Measurements from ENCODE around the gene PHLPP2. TPM values are rescaled to one million over a fixed set of nuclear protein-coding genes. Genes with fewer than 3 reads are reported as not detected.
"Not testable (repeated sequence)": the region's sequence is repeated elsewhere in the genome, so short reads cannot be mapped to it uniquely, and the experiment has no call there.

Gene PHLPP2
- total RNA-seq, 1 donor from 2014 or later = 18.7 TPM

DNA sequence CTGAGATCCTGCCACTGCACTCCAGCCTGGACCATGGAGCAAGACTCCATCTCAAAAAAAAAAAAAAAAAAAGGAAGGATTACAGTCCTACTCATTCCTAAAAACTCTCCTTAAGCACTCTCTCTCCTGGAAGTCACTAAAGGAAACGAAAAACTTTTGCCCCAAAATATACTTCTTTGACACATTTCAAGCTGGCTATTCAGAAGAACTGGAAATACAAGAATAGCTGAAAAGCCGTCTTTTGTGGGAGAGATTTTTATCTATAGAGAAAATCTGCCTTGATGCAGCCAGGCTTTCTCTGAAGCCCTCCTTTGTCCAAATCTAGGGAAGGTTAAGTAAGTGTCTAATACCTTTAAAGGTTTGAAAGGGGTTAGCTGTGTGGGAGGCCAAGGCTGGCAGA, 115.4 kb downstream of the PHLPP2 start:
- Mint-ChIP-seq H3K9me3 (no peaks in the 10 kb centered on the region), H3K27ac (ENCODE audit: unreplicated experiment) (no peak overlapping the region), H3K4me1 (peaks cover 5% of the 10 kb centered on the region), H3K4me3 (no peak overlapping the region), H3K36me3 (ENCODE audit: low read depth) (no peaks in the 10 kb centered on the region), H3K27me3 (ENCODE audit: low read depth) (peaks cover 54% of the 10 kb centered on the region)
- no peak for DNase-seq (ENCODE audit: low read depth, low spot score)
- TF ChIP-seq CTCF (conservative IDR thresholded peaks at IDR 0.05) = no peak

DNA sequence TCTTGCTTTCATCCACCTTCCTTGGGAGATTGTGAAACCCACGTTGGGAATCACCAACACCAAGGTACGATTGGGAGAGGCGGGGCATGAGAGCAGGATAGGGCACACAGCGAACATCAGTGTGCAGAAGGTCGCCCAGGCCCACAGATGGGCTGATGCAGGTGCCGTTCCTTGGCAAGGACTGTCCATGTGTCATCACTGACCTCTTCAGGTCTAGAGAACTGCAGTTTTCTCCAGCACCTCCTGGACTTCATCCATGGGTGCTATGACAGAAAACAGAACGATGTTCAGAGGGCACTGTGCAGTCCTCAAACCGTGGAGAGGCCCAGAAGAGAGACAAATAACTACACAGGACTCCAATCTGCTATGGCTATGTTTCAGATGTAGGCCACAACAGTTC, 123.7 kb downstream of the PHLPP2 start:
- no peak for TF ChIP-seq CTCF (conservative IDR thresholded peaks at IDR 0.05)

DNA sequence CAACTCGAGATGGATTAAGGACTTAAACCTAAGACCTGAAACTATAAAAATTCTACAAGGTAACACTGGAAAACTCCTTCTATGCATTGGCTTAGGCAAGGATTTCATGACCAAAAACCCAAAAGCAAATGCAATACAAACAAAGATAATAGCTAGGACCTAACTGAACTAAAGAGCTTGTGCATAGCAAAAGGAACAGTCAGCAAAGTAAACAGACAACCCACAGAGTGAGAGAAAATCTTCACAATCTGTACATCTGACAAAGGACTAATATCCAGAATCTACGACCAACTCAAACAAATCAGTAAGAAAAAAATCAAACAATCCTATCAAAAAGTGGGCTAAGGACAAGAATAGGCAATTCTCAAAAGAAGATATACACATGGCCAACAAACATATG, 126.1 kb downstream of the PHLPP2 start:
- H3K4me1 Mint-ChIP-seq; H3K27ac Mint-ChIP-seq (ENCODE audit: unreplicated experiment); H3K36me3 Mint-ChIP-seq (ENCODE audit: low read depth); DNase-seq (ENCODE audit: low read depth, low spot score); H3K9me3 Mint-ChIP-seq; H3K4me3 Mint-ChIP-seq: not testable (repeated sequence)
- H3K27me3 Mint-ChIP-seq (ENCODE audit: low read depth) = peaks cover 45% of the 10 kb centered on the region

More for the DNA sequence above, 123.7 kb downstream of the PHLPP2 start:
- peaks cover 3% of the 10 kb centered on the region for H3K9me3 Mint-ChIP-seq
- H3K27me3 Mint-ChIP-seq (ENCODE audit: low read depth) = peaks cover 37% of the 10 kb centered on the region
- H3K4me1 Mint-ChIP-seq = no peaks in the 10 kb centered on the region
- DNase-seq (ENCODE audit: low read depth, low spot score) = no peak
- no peaks in the 10 kb centered on the region for H3K36me3 Mint-ChIP-seq (ENCODE audit: low read depth)
- no peak overlapping the region for H3K27ac Mint-ChIP-seq (ENCODE audit: unreplicated experiment)
- no peak overlapping the region for H3K4me3 Mint-ChIP-seq

- not testable (repeated sequence) for H3K27ac Mint-ChIP-seq (ENCODE audit: unreplicated experiment); DNase-seq (ENCODE audit: low read depth, low spot score); H3K4me1 Mint-ChIP-seq; H3K9me3 Mint-ChIP-seq; H3K36me3 Mint-ChIP-seq (ENCODE audit: low read depth); H3K4me3 Mint-ChIP-seq
- H3K27me3 Mint-ChIP-seq (ENCODE audit: low read depth) = peaks cover 54% of the 10 kb centered on the region
Observed at GRCh38 chr16:71595340-71595826, 129.1 kb downstream of the PHLPP2 start.

Other genes with a start within 250 kb of the PHLPP2 start
- 6.4 and 7.4 TPM in 2 replicates for gene ZNF19, start 235.4 kb downstream of the PHLPP2 start, total RNA-seq
- gene CHST4, start 198.3 kb downstream of the PHLPP2 start, total RNA-seq = not detected in 2 replicates
- gene TAT, start 147.6 kb downstream of the PHLPP2 start, total RNA-seq = not detected in 2 replicates
- not detected in 2 replicates for gene MARVELD3, start 98.5 kb downstream of the PHLPP2 start, total RNA-seq
- 95.9 and 98.6 TPM in 2 replicates for gene AP1G1, start 84.1 kb upstream of the PHLPP2 start, total RNA-seq
- 27.4 and 28.4 TPM in 2 replicates for gene ATXN1L, start 121.3 kb upstream of the PHLPP2 start, total RNA-seq
- gene ZNF821, start 159.5 kb upstream of the PHLPP2 start, total RNA-seq = 28.8 and 30.2 TPM in 2 replicates
- 216 and 242 TPM in 2 replicates for gene IST1, start 170.8 kb upstream of the PHLPP2 start, total RNA-seq